Gastrocnemius medialis (tissue), 4 donors: ENCODE results near the gene CDC37L1.

Experiments used
- CTCF ChIP-seq, 5 experiments: fragments of 450-650 bp in 3 of 5; fragments of 200-600 bp in 2 of 5; sonication (generic) in 2 of 5; IDR thresholded peaks in 4 of 5; conservative IDR thresholded peaks in 1 of 5; 1 replicate in 4 of 5; 2 replicates in 1 of 5; pipeline ENCODE4 v1.5.1; 2016 to 2019; ENCODE audit warnings: antibody characterized with exemption in 5 of 5, mild to moderate bottlenecking in 3 of 5, moderate library complexity in 3 of 5
- POLR2A ChIP-seq, 2 donors: fragments of 450-650 bp; IDR thresholded peaks; one replicate each; pipeline ENCODE4 v1.6.1; 2017; ENCODE audit warnings: antibody characterized with exemption in 2 of 2, mild to moderate bottlenecking in 2 of 2, moderate library complexity in 2 of 2

GRCh38 chr9:4670591-4670990 lies 8.8 kb upstream of the CDC37L1 start:
- TF ChIP-seq POLR2A (IDR thresholded peaks at IDR 0.05) (no peak), CTCF (IDR thresholded peaks at IDR 0.05 in 4 of 5, conservative IDR thresholded peaks at IDR 0.05 in 1 of 5) (no peak)
